NCI-H2196 (cell line): ENCODE results near the gene KLHL29.

Experiments
- DNase-seq: peaks from one replicate; lab custom pipeline; 2025; ENCODE audit not compliant: unreplicated experiment; lab: John Stamatoyannopoulos, UW

KLHL29 gene

GRCh38 chr2:23546913-23547312 lies 161.9 kb downstream of the KLHL29 start:
- no peak for DNase-seq

- DNase-seq, result no peak
These were observed 162.7 kb downstream of the KLHL29 start for GRCh38 chr2:23547725-23548124.

GRCh38 chr2:23548143-23548769 lies 163.3 kb downstream of the KLHL29 start:
- no peak for DNase-seq

GRCh38 chr2:23549051-23549450 lies 164.1 kb downstream of the KLHL29 start:
- DNase-seq, result peak; percentile 23

GRCh38 chr2:23549821-23550530 lies 165.0 kb downstream of the KLHL29 start:
- no peak for DNase-seq

- DNase-seq, result no peak
These were observed 165.6 kb downstream of the KLHL29 start for GRCh38 chr2:23550553-23550952.

GRCh38 chr2:23551875-23552274 lies 166.9 kb downstream of the KLHL29 start:
- no peak for DNase-seq

- no peak for DNase-seq
These were observed 168.6 kb downstream of the KLHL29 start for GRCh38 chr2:23553561-23553960.

- DNase-seq, result no peak
These were observed 169.2 kb downstream of the KLHL29 start for GRCh38 chr2:23554054-23554697.

GRCh38 chr2:23555944-23556343 lies 171.0 kb downstream of the KLHL29 start:
- DNase-seq, result no peak

GRCh38 chr2:23556929-23557328 lies 171.9 kb downstream of the KLHL29 start:
- no peak for DNase-seq

- no peak for DNase-seq
These were observed 172.5 kb downstream of the KLHL29 start for GRCh38 chr2:23557455-23557854.

GRCh38 chr2:23559561-23560239 lies 174.7 kb downstream of the KLHL29 start:
- no peak for DNase-seq

- DNase-seq, result no peak
These were observed 176.1 kb downstream of the KLHL29 start for GRCh38 chr2:23561088-23561487.

GRCh38 chr2:23561544-23561943 lies 176.6 kb downstream of the KLHL29 start:
- no peak for DNase-seq

- DNase-seq, result no peak
These were observed 177.2 kb downstream of the KLHL29 start for GRCh38 chr2:23562143-23562542.

GRCh38 chr2:23563151-23563550 lies 178.2 kb downstream of the KLHL29 start:
- no peak for DNase-seq

GRCh38 chr2:23563673-23564614 lies 179.0 kb downstream of the KLHL29 start:
- no peak for DNase-seq

GRCh38 chr2:23564615-23564960 lies 179.6 kb downstream of the KLHL29 start:
- DNase-seq, result no peak

- no peak for DNase-seq
These were observed 180.4 kb downstream of the KLHL29 start for GRCh38 chr2:23565374-23565773.

GRCh38 chr2:23565814-23566213 lies 180.8 kb downstream of the KLHL29 start:
- DNase-seq, result no peak
